Measurements from ENCODE around the gene MED8.
"Not testable (repeated sequence)": the region's sequence is repeated elsewhere in the genome, so short reads cannot be mapped to it uniquely, and the experiment has no call there.

Gene MED8

GRCh38 chr1:43405876-43406234 lies 16.3 kb upstream of the MED8 start:
- H3K9me3 ChIP-seq (ENCODE audit: severe bottlenecking), result no peaks in the 10 kb centered on the region
- DNase-seq, result no peak
- no peak overlapping the region for H3K4me3 ChIP-seq (ENCODE audit: low read depth, low read length)
- no peaks in the 10 kb centered on the region for H3K27me3 ChIP-seq (ENCODE audit: insufficient read depth, low read depth, severe bottlenecking)
- no peak for TF ChIP-seq CTCF (IDR thresholded peaks at IDR 0.05; ENCODE audit: low read depth, low read length)
- H3K27ac ChIP-seq, result no peak overlapping the region
- H3K36me3 ChIP-seq, result peaks cover 58% of the 10 kb centered on the region

GRCh38 chr1:43405219-43405875 lies 15.7 kb upstream of the MED8 start:
- Histone ChIP-seq H3K4me3 (ENCODE audit: low read depth, low read length) (no peak overlapping the region), H3K9me3 (ENCODE audit: severe bottlenecking) (no peaks in the 10 kb centered on the region), H3K36me3 (peaks cover 58% of the 10 kb centered on the region), H3K27ac (no peak overlapping the region), H3K27me3 (ENCODE audit: insufficient read depth, low read depth, severe bottlenecking) (no peaks in the 10 kb centered on the region)
- TF ChIP-seq CTCF (IDR thresholded peaks at IDR 0.05; ENCODE audit: low read depth, low read length), result no peak
- no peak for DNase-seq

GRCh38 chr1:43404353-43404752 lies 14.8 kb upstream of the MED8 start:
- no peaks in the 10 kb centered on the region for H3K9me3 ChIP-seq (ENCODE audit: severe bottlenecking)
- no peak overlapping the region for H3K4me3 ChIP-seq (ENCODE audit: low read depth, low read length)
- no peak overlapping the region for H3K27ac ChIP-seq
- no peak for DNase-seq
- H3K36me3 ChIP-seq, result peaks cover 51% of the 10 kb centered on the region
- no peak for TF ChIP-seq CTCF (IDR thresholded peaks at IDR 0.05; ENCODE audit: low read depth, low read length)
- H3K27me3 ChIP-seq (ENCODE audit: insufficient read depth, low read depth, severe bottlenecking), result no peaks in the 10 kb centered on the region

GRCh38 chr1:43402089-43402865 lies 12.7 kb upstream of the MED8 start:
- no peak for DNase-seq
- no peak overlapping the region for H3K27ac ChIP-seq
- no peak for TF ChIP-seq CTCF (IDR thresholded peaks at IDR 0.05; ENCODE audit: low read depth, low read length)

GRCh38 chr1:43400441-43400840 lies 10.8 kb upstream of the MED8 start:
- not testable (repeated sequence) for DNase-seq

More at GRCh38 chr1:43402089-43402865, 12.7 kb upstream of the MED8 start:
- Histone ChIP-seq H3K27me3 (ENCODE audit: insufficient read depth, low read depth, severe bottlenecking) (no peaks in the 10 kb centered on the region), H3K9me3 (ENCODE audit: severe bottlenecking) (no peaks in the 10 kb centered on the region), H3K36me3 (peaks cover 39% of the 10 kb centered on the region), H3K4me3 (ENCODE audit: low read depth, low read length) (no peak overlapping the region)

GRCh38 chr1:43398227-43398626 lies 8.6 kb upstream of the MED8 start:
- no peak for TF ChIP-seq CTCF (IDR thresholded peaks at IDR 0.05; ENCODE audit: low read depth, low read length)
- no peak for DNase-seq
- Histone ChIP-seq H3K27me3 (ENCODE audit: insufficient read depth, low read depth, severe bottlenecking) (no peaks in the 10 kb centered on the region), H3K27ac (no peak overlapping the region), H3K36me3 (peaks cover 7% of the 10 kb centered on the region), H3K4me3 (ENCODE audit: low read depth, low read length) (no peak overlapping the region), H3K9me3 (ENCODE audit: severe bottlenecking) (no peaks in the 10 kb centered on the region)

More at GRCh38 chr1:43400441-43400840, 10.8 kb upstream of the MED8 start:
- not testable (repeated sequence) for H3K27me3 ChIP-seq (ENCODE audit: insufficient read depth, low read depth, severe bottlenecking); H3K9me3 ChIP-seq (ENCODE audit: severe bottlenecking); H3K4me3 ChIP-seq (ENCODE audit: low read depth, low read length); H3K27ac ChIP-seq
- peaks cover 22% of the 10 kb centered on the region for H3K36me3 ChIP-seq

Measured in WERI-Rb-1 (cell line).